B cell (primary cell): Measurements from ENCODE around the gene FADS1. TPM values are rescaled to one million over a fixed set of nuclear protein-coding genes. Genes with fewer than 3 reads are reported as not detected.

ENCODE experiments used
- ATAC-seq: fragments of 200-7000 bp; cut with Tn5 transposase; one replicate; pipeline ENCODE4 v1.10.0; 2021; ENCODE audit warnings: low read depth, mild to moderate bottlenecking, moderate number of reproducible peaks, moderate library complexity
- CTCF ChIA-PET: fragments of 350-600 bp; sonication (Branson Sonifier 250); formaldehyde crosslinking; loops from one replicate; lab custom pipeline; 2021; ENCODE audit warnings: antibody characterized with exemption, inconsistent platforms; lab: Charles Lee
- POLR2A ChIA-PET: fragments of 350-600 bp; sonication (Branson Sonifier 250); formaldehyde crosslinking; loops from one replicate; lab custom pipeline; 2021; ENCODE audit warnings: antibody characterized with exemption; lab: Charles Lee
- DNase-seq: peaks from one replicate; pipeline ENCODE4 v3.0.0; 2013
- H2AFZ ChIP-seq: 2 replicates; pipeline ENCODE4 v1.6.1; 2012; ENCODE audit warnings: mild to moderate bottlenecking, low read depth, low read length; ENCODE audit not compliant: insufficient read depth, poor library complexity, severe bottlenecking
- H3K27ac ChIP-seq, 2 donors: 1 replicate in 1 of 2; 2 replicates in 1 of 2; pipeline ENCODE4 v1.5.1; 2012 to 2013; ENCODE audit warnings: low read length in 2 of 2, mild to moderate bottlenecking in 2 of 2, moderate library complexity in 1 of 2
- H3K27me3 ChIP-seq, 4 experiments: fragments of 200-600 bp in 1 of 4; sonication (generic) in 1 of 4; replicated peaks in 1 of 4; 1 replicate in 2 of 4; 2 replicates in 2 of 4; pipeline versions ENCODE4 v1.6.1 to v1.7.0; 2013 to 2016; ENCODE audit warnings: low read length in 3 of 4, mild to moderate bottlenecking in 2 of 4, mixed read lengths in 1 of 4, moderate library complexity in 1 of 4; ENCODE audit not compliant: insufficient read depth in 4 of 4, control insufficient read depth in 3 of 4; ENCODE audit errors: control extremely low read depth in 1 of 4
- H3K36me3 ChIP-seq, 2 experiments: replicated peaks in 1 of 2; 1 replicate in 1 of 2; 2 replicates in 1 of 2; pipeline versions ENCODE4 v1.6.1 to v1.7.1; 2013; ENCODE audit warnings: low read length in 1 of 2; ENCODE audit not compliant: insufficient read depth in 2 of 2, control insufficient read depth in 1 of 2; ENCODE audit errors: control extremely low read depth in 1 of 2, extremely low read depth in 1 of 2
- H3K4me1 ChIP-seq, 2 donors: fragments of 200-600 bp in 1 of 2; sonication (generic) in 1 of 2; 1 replicate in 1 of 2; 2 replicates in 1 of 2; pipeline versions ENCODE4 v1.5.1 to v1.6.1; 2013 to 2017; ENCODE audit warnings: low read length in 2 of 2; ENCODE audit not compliant: control insufficient read depth in 2 of 2, insufficient read depth in 2 of 2
- H3K4me2 ChIP-seq: replicated peaks from 2 replicates; pipeline ENCODE3; 2012; ENCODE audit warnings: mild to moderate bottlenecking, low read depth, low read length; ENCODE audit not compliant: poor library complexity, severe bottlenecking
- H3K4me3 ChIP-seq, 5 experiments: fragments of 200-600 bp in 1 of 5; sonication (generic) in 1 of 5; 1 replicate in 3 of 5; 2 replicates in 2 of 5; pipeline versions ENCODE4 v1.5.1 to v1.7.0; 2011 to 2016; ENCODE audit warnings: low read length in 4 of 5, mild to moderate bottlenecking in 4 of 5, low read depth in 2 of 5, control low read depth in 1 of 5, moderate library complexity in 1 of 5; ENCODE audit not compliant: insufficient read depth in 1 of 5; ENCODE audit errors: control extremely low read depth in 1 of 5, extremely low read depth in 1 of 5
- H3K79me2 ChIP-seq: fragments of 200-600 bp; sonication (generic); one replicate; pipeline ENCODE4 v1.6.0; 2016; ENCODE audit warnings: low read length; ENCODE audit not compliant: control insufficient read depth, insufficient read depth
- H3K9ac ChIP-seq: fragments of 200-600 bp; sonication (generic); 2 replicates; pipeline ENCODE4 v1.6.1; 2017; ENCODE audit warnings: mild to moderate bottlenecking, low read length, moderate library complexity
- H3K9me3 ChIP-seq, 3 donors: one replicate each; pipeline versions ENCODE4 v1.6.1 to v1.7.1; 2013; ENCODE audit warnings: low read length in 2 of 3; ENCODE audit not compliant: control insufficient read depth in 2 of 3, insufficient read depth in 1 of 3; ENCODE audit errors: control extremely low read depth in 1 of 3
- H4K20me1 ChIP-seq: 2 replicates; pipeline ENCODE4 v1.6.0; 2012; ENCODE audit warnings: mild to moderate bottlenecking, low read length; ENCODE audit not compliant: insufficient read depth, control insufficient read depth, poor library complexity, severe bottlenecking
- H3K27ac Mint-ChIP-seq: one replicate; pipeline ENCODE4 v1.8.0; 2021; ENCODE audit warnings: mixed read lengths
- H3K27me3 Mint-ChIP-seq: one replicate; pipeline ENCODE4 v1.8.0; 2021; ENCODE audit warnings: mixed read lengths
- H3K4me1 Mint-ChIP-seq: one replicate; pipeline ENCODE4 v1.8.0; 2021; ENCODE audit warnings: mixed read lengths
- H3K4me3 Mint-ChIP-seq: one replicate; pipeline ENCODE4 v1.8.0; 2021; ENCODE audit warnings: mixed read lengths
- H3K9me3 Mint-ChIP-seq: one replicate; pipeline ENCODE4 v1.8.0; 2022; ENCODE audit warnings: mixed read lengths; ENCODE audit not compliant: insufficient read depth
- CTCF ChIP-seq: fragments of 200-600 bp; IDR thresholded peaks from one replicate; pipeline ENCODE4 v1.8.0; 2022; ENCODE audit warnings: antibody characterized with exemption, mild to moderate bottlenecking
- EZH2 ChIP-seq: IDR thresholded peaks from 2 replicates; pipeline ENCODE4 v1.6.1; 2012; ENCODE audit warnings: borderline replicate concordance, low read depth, mild to moderate bottlenecking, moderate library complexity, low read length; ENCODE audit not compliant: insufficient read depth, poor library complexity, severe bottlenecking
- WGBS: methylation state at CpG from one replicate; pipeline ENCODE4 v1.1.5; 2013; ENCODE audit warnings: missing lambda C conversion rate; ENCODE audit not compliant: insufficient coverage; 5-methylcytosine and 5-hydroxymethylcytosine counted together
- intact Hi-C: fragments of 100-400 bp; cut with micrococcal nuclease; formaldehyde crosslinking; loops from one replicate; pipeline ENCODE4 v1.10.0; 2022
- polyA plus RNA-seq: library from polyadenylated mRNA; depleted of rRNA; stranded (reverse); fragments of >200 nt; gene quantifications from 2 replicates; pipeline ENCODE4 v1.2.3, GENCODE V29; 2012
- total RNA-seq, 2 donors: library from RNA; stranded (reverse); fragments of 120-200 nt in 1 of 2; gene quantifications; 1 replicate in 1 of 2; 2 replicates in 1 of 2; pipeline versions ENCODE4 v1.2.3 to v1.2.4, GENCODE V29; 2013 to 2022

Gene FADS1
- total and polyA plus RNA-seq, 2 donors (not counting 1 experiment from before 2014, with no cell fraction given), result 0.39 to 15.6 TPM

GRCh38 chr11:61792310-61793082 is 24.3 kb downstream of the FADS1 start, which contains the start of the genes FEN1 and TMEM258:
Gene FEN1 (plus strand): TSS chr11:61792911. CDS start chr11:61795362, 2,451 bp downstream.
Gene TMEM258 (minus strand): TSS chr11:61792599. CDS start chr11:61792558, 41 bp downstream.
- H3K4me1 ChIP-seq, result peaks cover 11 to 23% of the 10 kb centered on the region in 2 donors
- no peaks in the 10 kb centered on the region for H3K27me3 ChIP-seq
- Mint-ChIP-seq H3K27me3 (no peaks in the 10 kb centered on the region), H3K4me1 (peaks cover 34% of the 10 kb centered on the region), H3K27ac (peak within 1 kb of the TSS; percentile 97), H3K4me3 (peak within 1 kb of the TSS; percentile 93), H3K9me3 (no peaks in the 10 kb centered on the region)
- TF ChIP-seq EZH2 (no peak), CTCF (no peak)
- peaks cover 76% of the 10 kb centered on the region for H3K79me2 ChIP-seq
- peak within 1 kb of the TSS; percentile 92 to 96 for H3K27ac ChIP-seq
- peak within 1 kb of the TSS; percentile 99 for H2AFZ ChIP-seq
- intact Hi-C loops, result loop anchor here (1.0 to 5.0 kb wide), 6 partner anchors 25 to 880 kb away; partner anchors contain the start of genes FADS1 and TMEM109
- H3K9ac ChIP-seq, result peak within 1 kb of the TSS; percentile 87
- peaks cover 0 to 36% of the 10 kb centered on the region in 2 experiments for H3K36me3 ChIP-seq
- peak within 1 kb of the TSS; percentile 80 to 94 (median 88) for H3K4me3 ChIP-seq
- ChIA-PET POLR2A (interaction anchor here (0.7 to 1.9 kb wide), 3 partner anchors 89 to 331 kb away, joined by 3 to 6 read pairs (median 3); partner anchors contain the start of gene INCENP), CTCF (interaction anchor here (0.6 to 3.8 kb wide), 8 partner anchors 21 to 514 kb away, joined by 3 to 32 read pairs (median 9); no protein-coding TSS in a partner anchor)
- no peaks in the 10 kb centered on the region for H4K20me1 ChIP-seq
- DNase-seq (peak; percentile 96), ATAC-seq (peak; percentile 91)
- under 1% methylated on average over 54 of the region's 61 CpGs for WGBS
- H3K4me2 ChIP-seq, result peak within 1 kb of the TSS; percentile 80
- H3K9me3 ChIP-seq, result no peaks in the 10 kb centered on the region
